Stimulated activated naive CD4-positive, alpha-beta T cell treated with Interleukin-2 at 50 U/mL for 16 hours (primary cell): ENCODE data around the gene PODXL2.

ENCODE experiments used
- DNase-seq: peaks from one replicate; lab custom pipeline; 2025; lab: John Stamatoyannopoulos, UW

Gene PODXL2

GRCh38 chr3:127709320-127710060 lies 80.5 kb downstream of the PODXL2 start:
- DNase-seq = no peak

DNA sequence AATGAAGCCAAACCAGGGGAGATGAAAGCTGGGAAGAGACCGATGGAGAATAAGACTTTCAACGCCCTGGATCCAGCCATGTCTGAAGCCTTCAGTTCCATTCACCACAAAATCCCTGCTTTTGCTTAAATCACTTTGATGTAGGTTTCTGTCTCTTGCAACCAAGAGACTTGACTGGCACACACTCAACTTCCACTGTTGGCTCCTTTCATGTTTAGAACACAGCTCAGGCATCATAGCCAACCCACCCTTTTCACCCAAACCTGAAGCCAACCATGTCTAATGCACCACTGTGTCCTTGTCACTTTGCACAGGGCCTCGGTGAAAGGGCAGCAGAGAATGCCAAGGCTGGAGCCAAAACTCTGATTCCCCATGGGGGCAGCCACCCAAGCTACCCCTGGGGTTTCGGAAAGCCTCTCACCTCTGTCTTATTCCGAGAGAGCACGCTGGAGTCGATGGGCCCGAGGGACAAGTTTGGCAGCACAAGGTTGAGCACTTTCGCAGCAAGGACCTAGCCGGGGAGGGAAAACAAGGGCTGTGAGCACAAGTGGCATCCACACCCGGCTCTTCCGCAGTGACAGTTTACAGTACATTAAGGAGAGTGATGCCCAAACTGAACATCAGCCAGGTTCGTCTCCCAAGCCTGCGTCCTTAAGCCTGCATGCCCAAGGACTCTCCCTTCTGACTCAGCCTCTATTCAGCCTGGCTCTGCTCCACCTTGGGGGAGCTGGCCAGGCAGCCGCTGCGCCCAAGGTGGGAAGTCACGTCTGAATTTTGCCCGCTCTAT lies 81.4 kb downstream of the PODXL2 start:
- no peak for DNase-seq

GRCh38 chr3:127711021-127711695 lies 82.2 kb downstream of the PODXL2 start:
- no peak for DNase-seq

- no peak for DNase-seq
Observed at GRCh38 chr3:127711896-127712295, 82.9 kb downstream of the PODXL2 start.

- no peak for DNase-seq
Observed at GRCh38 chr3:127712461-127712860, 83.5 kb downstream of the PODXL2 start.

DNA sequence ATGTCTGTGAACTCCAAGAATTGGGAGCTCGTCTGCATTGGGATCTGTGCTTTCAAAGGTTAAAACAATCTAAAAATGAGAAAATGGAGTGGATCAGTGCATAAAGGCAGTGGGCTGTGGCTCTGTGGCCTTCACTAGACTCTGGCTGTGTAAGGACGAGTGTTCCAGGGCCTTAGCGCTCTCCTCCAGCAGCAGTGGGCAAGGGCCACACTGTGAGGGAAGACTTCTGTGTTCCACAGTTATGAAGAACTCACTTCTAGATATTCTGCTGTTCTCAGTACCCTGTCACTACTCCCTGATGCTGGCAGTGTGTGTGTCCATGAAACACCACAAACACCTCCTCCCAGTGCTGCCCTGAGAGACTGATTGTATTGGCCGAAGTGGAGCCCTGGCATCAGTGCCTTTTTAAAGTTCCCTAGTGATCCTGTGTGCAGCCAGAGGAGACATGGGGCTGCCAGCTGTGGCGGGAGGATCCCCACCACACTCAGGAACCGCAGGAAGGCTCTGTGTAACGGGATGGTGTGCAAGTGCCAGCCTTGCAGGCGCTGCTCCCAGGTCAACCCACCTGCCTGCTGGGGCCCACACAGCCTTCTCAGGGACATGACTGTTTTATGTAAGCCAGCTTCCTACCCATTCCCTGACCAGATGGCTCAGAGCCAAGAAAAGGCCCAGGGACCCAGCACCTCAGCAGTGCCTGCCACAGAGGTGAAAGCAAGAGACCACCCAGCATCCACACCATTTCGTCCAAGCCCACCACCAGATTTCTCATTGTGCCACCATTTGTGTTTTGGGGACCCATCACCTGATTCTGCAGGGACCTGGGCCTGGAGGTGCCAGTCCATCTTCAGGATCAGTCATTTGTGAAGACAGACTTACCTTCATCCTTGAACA lies 84.1 kb downstream of the PODXL2 start:
- DNase-seq = no peak

- DNase-seq = no peak
Observed at GRCh38 chr3:127714125-127714571, 85.2 kb downstream of the PODXL2 start.

- no peak for DNase-seq
Observed at GRCh38 chr3:127714866-127715265, 85.9 kb downstream of the PODXL2 start.

- DNase-seq = no peak
Observed at GRCh38 chr3:127715532-127715931, 86.5 kb downstream of the PODXL2 start.

GRCh38 chr3:127716384-127716783 lies 87.4 kb downstream of the PODXL2 start:
- DNase-seq = no peak

- no peak for DNase-seq
Observed at GRCh38 chr3:127717357-127718244, 88.6 kb downstream of the PODXL2 start.

DNA sequence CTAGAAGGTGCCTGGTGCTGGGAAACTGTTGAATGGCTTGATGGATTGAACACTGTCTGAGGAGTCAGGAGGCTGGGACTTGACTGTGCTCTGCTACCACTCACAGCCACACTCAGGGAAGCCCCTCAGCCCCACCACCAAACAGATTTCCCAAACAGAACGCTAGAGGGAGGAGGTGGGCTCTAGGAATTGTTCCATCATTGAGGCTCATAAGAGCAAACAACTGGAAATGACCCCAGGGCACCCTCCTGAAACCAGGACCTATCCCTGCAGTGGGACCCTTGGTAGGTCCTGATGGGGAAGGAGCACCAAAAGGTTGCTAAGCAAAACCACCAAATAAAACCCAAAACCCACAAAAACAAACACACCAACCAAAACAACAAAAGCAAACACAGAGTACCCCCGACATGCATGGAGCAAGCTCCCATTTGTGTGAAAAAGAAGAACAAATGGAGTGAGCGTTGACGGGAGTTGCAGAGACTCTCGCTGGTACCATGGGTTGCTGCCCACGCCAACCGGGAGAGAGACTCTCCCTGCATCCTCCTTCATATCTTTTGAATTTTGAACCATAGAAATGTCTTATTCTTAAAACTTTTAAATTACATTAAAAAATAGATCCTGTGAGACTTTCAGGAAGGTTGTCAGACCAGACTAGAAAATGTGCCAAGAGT lies 89.4 kb downstream of the PODXL2 start:
- no peak for DNase-seq

DNA sequence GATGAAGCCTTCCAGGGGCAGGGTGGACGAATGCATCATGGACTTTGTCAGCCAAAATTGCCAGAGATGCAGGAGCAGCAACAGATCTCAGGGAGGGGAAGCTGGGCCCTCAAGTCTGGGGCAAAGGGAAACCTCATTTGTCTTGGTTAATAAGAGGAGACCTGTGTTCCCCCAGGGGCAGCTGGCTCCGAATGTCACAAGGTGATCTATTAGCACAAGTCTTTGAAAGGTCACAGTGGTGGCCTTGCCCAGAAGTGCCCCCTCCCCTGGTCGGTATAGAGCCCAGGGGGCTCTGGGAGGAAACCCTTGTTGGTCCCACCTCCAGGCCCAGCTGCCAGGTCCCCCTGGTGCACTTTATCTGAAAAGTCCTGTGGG lies 89.9 kb downstream of the PODXL2 start:
- no peak for DNase-seq

DNA sequence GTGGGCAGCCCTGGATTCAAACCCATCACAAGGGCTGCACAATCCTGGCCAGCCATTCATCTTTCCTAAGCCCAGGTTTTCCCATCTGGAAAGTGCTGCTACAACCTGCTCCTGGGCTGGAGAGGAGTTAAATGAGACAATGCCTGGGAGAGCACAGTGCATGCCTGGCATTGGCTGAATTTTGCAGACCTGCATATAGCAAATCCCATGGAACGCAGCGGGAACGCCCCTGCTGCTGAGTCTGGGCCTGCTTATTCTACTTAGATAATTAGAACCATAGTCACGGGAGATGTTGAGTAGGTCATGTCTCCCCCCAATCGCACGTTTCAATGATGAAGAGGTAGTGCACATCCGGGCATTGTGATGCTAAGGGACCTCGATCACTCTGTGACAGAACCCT lies 90.4 kb downstream of the PODXL2 start:
- DNase-seq = no peak

- DNase-seq = no peak
Observed at GRCh38 chr3:127720161-127720823, 91.3 kb downstream of the PODXL2 start.

GRCh38 chr3:127720985-127721935 lies 92.3 kb downstream of the PODXL2 start:
- no peak for DNase-seq

- no peak for DNase-seq
Observed at GRCh38 chr3:127722091-127722784, 93.3 kb downstream of the PODXL2 start.
